Measurements from ENCODE around the gene MPZL3.

The MPZL3 gene

DNA sequence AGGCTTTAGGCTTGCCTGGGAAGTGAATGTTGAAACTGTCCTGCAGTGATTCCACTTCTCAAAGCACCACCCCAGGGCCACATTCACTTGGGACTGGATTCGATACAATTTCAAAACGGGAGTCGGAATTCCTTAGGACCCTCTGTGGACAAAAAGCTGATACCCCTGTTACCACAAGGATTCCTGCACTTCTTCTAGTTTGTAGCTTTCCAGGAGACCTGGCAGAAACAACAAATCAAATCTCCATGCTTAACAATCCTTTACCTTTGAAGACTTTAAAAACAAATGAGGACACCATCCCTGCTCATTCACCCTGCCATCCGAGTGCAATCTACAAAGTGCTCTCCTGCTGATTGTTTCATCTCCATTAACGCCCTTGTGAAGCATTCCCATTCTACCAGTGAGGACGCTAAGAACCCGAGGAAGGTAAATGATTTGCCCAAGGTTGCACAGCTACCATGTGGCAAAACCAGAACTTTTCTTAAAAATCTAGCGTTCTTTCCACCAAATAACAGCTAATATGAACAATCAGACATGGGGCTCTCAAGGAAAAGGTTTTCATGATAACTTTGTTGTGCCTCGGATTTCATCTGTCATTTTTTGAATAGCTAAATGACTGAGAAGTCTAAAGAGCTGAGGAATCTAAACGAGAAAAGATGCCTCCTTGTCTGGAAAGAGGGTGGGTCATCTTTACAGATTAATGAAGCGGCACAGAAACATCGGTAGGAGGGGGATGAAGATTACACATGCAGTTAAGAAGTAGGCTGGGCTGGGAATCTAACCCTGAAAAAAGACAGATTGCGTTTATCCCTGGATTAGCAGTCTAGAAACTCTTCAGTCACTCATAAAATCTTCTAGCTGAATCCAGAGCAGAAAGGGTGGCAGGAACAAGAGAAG lies 12.7 kb upstream of the MPZL3 start:
- DNase-seq = no peak

DNA sequence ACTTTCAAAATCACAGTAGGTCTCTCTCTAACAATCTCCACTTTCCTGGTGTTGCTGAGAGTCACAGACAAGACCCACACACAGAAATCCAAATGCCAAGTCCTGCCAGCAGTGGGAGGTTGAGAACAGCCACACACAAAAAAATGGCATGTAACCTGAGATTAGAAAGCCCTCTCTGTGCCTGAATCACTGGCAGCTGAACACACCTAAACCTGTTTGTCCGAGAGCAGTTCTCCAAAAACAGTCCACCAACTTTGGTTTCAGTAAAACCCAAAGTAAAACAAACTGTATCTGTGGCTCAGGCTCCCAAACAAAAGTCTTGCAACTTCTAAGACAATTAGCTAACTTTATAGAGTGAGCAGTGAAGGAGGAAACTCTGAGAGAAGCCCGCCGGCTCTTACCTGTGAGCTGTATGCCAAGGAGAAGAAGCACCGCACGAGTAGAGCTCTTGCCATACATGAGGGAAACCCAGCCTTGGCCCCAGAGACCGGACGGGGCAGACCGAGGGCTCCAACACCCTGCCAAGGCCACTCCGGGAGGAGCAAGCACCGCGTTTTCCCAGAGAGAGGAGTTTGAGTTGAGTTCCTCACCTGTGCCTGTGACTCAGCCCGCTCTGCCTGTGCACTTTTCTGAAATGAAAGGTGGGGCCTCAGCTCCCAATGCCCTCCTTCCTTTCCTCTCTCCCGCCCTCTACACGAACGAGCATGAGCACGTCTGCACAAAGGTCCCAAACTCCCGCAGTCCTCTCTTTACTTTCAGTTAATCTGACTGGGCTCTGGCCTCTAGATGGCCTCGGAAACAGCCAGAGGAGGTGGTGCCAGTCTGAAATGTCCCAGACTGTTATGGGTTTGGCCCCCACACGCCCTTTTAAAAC lies 11.8 kb upstream of the MPZL3 start, which contains the start of gene MPZL2:
Gene MPZL2, minus strand, starts transcription at position 603 of the 874 bp plus-strand sequence. Its CDS starts 144 bp downstream, at position 459.
- DNase-seq = no peak

DNA sequence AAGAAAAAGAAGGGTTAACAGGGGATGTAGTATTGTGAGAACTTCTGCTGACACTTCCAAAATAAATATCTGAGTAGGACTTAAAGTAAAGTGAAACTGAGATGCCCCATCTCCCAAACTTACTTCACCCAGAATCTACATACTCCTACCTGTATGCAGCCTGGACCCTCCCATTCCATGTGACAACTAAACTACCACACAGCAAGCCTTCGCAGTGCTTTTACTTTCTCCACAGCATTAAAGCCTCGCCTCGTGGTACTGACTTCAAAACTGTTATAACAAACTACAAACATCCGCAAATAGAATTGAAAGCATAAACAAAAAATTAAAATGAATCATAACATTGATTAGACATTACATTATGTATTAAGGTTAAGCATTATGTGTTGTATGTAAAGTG lies 10.9 kb upstream of the MPZL3 start:
- no peak for DNase-seq

DNA sequence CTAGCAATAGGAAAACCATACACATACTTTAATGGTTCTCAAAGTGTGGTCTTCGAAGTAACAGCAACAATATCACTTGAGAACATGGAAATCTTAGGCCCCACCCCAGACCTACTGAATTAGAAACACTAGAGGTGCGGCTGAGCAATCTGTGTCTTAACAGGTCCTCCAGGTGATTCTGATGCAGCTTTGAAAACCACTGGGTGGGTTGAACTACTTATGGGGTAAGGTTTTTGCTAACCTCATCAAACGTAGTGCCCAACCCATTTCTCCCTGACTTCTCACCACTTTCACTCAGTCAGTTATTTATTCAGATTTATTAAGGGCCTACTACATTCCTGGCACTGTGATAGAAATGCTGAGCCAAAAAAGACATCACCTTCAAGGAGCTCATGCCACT lies 8.2 kb upstream of the MPZL3 start:
- peak; percentile 34 for DNase-seq

DNA sequence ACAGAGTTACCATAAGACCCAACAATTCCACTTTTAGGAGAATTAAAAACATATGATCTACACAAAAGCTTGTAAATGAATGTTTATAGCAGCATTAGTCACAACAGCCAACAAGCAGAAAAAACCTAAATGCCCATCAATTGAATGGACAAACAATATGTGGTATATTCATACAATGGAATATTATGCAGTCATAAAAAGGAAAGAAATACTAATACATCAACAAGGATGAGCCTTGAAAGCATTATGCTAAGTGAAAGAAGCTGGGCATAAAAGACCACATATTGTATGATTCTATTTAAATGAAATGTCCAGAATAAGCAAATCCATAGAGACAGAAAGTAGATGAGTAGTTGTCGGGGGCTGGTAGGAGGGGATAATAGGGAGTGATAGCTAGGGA lies 7.0 kb upstream of the MPZL3 start:
- DNase-seq = no peak

DNA sequence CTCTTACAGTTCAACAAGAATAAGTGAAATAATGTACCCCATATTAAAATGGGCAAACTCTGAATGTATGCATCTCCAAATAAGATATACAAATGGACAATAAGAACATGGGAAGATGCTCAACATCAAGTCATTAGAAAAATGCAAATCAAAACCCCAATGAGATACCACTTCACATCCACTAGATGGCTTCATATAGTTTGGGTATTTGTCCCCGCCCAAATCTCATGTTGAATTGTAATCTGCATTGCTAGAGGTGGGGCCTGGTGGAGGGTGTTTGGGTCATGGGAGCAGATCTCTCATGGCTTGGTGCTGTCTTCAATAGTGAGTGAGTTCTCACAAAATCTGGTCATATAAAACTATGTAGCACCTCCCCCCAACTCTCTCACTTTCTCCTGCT lies 6.2 kb upstream of the MPZL3 start:
- DNase-seq = no peak

DNA sequence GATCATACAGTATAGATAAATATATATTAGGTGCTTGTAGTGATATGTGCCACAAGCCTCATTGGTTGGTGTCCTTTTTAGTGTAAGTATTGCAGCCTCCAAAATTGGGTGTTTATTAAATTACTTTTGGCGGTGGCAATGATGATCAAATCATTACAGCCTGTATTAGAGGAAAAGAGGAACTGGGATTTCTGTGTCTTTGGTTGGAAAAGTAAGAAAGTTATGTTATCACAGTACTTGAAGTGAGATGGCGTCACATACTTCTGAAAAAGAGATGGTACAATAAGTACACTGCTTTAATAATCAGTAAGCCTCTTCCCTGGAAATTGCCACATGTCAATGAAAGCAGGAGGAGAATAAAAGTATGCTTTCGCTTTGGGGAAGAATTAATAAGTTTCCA lies 523 bp upstream of the MPZL3 start:
- no peak for DNase-seq

DNA sequence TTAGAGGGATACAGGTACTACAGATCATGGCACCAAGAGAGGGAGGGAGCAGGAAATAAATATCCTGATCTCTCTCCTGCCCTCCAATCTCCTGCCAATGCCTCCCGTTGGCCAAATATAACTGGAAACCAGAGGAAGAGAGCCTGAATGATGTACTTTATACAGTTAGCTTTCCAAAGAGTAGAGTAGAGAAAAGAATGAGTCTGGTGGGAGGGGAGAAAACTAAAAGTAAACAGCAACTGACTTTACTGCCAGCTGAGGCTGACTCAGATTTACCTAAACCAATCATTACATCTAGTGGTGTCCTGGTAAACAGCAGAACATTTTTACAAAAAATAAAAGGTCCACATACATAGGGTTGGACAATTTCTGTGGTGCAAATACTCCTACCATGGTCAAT lies 5.1 kb downstream of the MPZL3 start:
- DNase-seq = no peak

DNA sequence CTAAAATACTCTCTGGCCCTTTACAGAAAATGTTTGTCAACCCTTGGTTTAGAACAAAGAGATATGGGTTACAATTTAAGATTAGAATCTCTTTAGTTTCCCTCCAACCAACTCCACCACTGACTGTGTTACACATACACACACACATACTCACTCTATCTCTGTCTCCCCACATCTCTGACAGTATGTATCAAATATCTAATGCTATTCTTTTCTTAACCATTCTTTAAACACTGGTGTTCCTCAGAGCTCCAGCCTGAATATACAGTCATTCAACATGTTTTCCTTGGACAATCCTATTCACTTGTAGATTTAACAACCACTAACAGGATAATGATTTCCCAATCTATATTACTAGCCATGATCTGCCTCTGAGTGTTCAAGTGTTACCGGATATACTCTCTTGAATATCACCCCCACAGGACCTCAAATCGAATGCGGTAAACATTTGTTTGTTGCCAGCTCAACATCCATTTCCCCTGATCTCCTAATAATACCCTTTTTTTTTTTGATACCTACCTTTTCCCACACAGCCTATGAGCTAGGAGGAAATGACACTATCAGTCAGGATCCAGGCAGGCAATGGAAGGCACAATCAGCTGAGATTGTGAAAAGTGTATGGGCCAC lies 6.1 kb downstream of the MPZL3 start:
- DNase-seq = no peak

DNA sequence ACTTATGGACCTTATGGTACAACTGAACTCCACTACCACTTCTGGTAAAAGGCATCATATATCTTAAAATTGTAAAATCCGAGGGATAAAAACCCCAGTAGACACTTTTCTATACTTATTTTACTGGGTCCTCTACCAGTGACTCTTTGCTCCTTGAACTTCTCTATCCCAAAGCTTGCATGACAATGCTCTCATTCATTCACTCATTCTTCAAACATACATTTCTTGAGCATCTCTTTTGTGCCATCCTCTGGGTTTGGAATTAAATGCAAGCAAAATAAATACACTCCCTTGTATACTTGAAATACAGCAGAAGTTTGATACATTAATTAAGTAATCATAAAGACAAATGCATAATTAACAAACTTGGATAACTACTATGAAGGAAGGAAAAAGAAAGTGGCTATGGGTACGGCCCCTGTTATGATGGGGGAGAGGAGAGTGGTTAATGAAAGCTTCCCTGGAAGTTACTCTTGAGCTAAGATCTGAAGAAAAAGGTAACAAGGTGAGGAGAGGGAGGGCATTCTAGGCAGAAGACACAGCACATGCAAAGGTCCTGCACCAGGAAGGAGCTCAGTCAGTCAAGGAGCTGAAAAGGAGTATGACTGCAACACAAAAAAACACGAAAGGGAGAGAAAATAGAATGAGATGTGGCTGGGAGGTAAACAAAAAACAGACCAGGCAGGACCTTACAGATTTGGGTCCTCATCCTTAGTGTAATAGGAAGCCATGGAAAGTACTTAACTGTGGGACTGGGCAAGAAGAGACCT lies 8.0 kb downstream of the MPZL3 start:
- no peak for DNase-seq

DNA sequence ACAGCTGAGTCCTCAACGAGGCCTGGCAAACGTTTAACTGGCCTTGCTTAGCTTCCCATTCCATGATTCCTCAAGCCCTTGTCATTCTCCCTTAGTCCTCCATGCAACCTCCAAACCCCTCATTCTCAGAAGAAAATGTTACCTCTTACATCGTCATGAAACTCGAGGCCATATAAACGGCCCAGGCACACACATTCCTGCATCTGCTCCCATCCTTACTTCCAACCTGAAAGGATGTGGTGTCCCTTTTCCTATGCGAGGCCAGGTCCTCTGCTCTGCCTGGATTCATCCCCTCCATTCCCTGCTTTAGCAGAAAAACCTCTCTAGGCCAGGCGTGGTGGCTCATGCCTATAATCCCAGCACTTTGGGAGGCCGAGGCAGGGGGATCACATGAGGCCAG lies 9.0 kb downstream of the MPZL3 start:
- DNase-seq = no peak

DNA sequence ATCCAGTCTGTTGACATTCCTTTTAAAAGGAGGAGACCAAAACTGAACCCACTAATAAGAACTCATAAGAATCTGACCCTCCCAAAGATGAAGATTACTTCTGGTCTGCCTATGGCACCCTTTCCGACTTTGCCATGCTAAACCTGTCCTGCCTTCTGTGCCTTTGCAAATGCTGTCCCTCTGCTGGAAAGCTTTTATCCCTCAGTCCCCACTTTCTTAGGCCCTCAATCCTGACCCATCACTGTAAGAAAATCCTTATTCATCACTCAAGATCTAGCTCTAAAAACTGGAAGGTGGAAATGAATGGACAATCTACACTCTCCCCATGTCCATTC lies 10.4 kb downstream of the MPZL3 start:
- no peak for DNase-seq

DNA sequence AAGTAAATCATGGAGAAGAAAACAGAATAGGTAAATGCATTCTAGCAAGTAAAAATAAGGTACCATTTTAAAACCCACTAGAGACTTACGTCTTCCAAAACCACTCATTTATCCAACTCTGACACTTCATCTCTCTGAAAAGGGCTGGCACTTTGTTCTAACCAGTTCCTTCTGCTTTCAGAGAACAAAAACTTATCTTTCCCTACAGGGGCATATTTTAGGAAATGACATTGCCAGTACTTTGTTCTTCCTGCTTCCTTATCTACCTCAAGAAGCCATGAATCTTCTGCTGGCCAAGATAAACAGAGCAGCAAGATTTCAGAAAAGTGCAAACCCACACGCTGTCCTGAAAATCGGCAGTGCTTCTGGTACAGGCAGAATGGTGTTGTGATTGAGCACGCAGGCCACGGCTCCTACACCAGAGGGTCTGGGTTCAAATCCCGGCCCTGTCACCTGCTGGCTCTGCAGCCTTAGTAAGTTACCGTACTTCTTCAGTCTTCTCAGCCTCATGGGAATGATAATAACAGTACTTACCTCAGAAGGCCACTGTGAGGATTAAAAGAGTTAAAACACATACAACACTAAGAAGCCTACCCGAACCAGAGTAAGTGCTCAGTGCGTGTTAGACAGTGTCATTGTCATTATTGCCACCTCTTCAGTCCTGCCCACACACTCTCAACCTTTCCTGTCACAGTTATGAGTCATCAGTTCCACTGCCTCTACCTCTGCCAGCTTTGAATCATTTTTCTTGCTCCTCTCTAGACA lies 11.0 kb downstream of the MPZL3 start:
- DNase-seq = peak; percentile 78

DNA sequence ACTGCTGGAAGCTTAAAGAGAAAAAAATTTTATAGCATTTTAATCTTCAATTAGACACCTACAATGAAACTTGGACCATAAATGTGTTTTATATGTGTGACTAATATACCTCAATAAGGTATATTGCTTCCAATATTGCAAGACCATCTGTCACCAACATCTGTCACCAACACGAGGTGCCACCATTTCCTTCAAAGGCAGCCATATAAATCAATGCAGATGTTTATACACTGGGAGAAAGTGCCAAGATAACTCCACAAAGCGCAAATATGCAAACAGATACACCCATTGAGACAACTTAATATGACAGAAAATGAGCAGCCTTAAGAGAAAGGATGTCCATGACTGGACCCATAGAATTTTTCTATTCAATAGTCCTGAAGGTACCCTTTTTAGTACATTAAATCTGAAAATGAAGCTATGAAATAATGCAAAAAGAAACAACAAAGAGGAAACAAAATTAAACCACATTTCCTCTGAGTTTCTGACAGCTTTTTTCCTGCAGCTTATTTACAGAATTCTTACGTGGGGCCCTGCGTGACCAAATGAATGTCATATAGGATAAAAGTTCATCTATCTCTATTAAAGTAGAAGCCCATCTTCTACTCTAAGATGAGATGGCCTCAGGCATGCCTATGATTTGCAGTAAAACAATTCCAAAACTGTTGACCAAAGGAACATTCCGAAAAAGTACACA lies 12.5 kb downstream of the MPZL3 start:
- DNase-seq = no peak

DNA sequence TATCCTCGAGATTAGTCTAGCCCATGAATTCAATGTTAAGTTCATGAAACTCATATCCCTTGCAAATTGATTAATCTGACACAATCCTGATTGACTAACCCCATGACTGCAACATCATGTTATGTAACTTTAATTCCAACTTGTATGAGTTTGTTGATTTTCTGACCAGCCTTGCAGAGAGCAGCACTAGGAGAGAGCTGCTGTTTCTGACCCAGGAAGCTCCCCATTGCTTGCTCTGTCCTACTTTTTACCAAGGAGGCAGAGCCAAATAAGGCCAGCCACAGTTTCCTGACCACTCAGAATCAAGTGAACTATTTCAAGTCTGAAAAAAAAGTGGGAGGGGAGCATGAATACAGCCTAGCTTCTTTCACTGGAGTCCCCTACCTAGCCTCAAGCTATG lies 13.2 kb downstream of the MPZL3 start:
- no peak for DNase-seq

DNA sequence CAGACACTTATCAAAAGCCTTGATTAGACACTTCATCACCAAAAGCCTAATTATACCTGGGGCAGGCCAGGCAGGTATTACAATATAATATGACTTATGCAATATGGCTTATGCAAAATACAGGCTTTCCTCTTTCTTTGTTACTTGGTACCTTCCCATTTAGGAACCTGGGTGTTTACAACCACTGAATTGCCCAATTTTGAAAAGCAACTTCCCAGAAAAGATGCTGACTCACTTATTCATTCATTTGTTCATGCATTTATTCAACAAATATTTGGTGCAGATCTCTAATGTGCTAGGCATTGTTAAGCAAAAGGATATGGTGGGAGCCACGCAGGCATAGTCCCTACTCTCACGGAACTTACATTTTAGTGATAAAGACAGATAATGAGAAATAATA lies 13.7 kb downstream of the MPZL3 start:
- no peak for DNase-seq

DNA sequence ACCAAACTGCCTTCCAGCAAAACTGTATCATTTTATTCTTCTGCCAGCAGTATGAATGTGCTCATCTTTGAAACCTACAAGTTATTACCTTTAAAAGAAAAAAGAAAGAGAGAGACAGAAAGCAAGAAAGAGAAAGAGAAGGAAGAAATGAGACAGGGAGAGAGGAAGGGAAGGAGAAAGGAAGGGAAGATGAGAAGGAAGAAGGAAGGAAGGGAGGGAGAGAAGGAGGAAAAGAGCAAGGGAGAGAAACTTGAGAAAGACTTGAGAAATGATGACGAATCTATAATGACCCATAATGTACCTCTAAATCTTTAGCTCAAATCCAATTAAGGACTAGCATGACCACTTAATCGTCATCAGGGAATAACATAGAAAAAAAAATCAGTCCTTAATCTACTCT lies 16.0 kb downstream of the MPZL3 start:
- DNase-seq = no peak

DNA sequence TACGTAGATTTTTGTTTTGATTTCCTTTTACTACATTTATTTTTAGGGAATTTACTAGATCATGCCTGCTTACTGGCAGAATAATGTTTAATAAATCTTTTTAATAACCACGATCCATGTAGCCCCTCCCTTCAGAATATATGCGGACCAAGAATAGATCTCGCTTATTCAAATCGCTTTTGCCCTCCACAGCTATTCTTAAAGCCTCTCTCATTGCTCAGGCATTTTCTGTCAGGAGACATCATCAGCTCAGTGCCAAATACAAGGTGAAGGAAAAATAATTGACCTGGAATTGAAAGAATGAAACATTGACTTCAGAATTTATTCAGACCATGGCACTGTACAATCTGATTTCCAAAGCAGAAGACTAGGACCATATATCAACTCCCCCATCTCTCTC lies 17.3 kb downstream of the MPZL3 start:
- DNase-seq = no peak

DNA sequence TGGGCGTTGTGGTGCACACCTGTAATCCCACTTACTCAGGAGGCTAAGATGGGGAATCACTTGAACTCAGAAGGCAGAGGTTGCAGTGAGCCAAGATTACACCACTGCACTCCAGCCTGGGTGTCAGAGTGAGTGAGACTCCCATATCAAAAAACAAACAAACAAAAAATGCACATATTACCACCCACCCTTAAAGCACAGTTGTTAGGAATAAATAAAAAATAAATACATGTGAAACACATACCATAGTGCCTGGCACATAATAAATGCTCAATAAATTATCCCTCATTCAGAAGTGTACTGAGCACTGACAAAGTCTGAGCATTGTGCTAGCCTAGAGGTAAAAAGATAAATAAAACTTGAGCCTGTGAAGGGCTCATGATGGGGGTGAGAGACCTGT lies 18.3 kb downstream of the MPZL3 start:
- no peak for DNase-seq

DNA sequence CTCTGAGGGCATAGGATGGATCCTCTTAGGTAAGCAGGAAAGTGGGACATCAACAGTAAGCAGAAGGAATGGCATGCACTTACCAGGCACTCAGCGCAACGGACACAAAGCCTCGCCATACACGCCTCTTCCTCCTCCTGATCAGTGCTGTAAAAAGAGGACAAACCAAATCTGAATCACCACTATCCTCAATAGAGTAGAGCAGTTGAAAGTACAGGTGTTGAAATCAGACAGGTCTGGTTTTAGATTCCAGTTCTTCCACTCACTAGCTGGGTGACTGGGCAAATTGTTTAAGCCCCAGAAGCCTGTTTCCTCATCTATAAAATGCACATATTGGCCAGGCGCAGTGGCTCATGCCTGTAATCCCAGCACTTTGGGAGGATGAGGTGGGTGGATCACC lies 18.8 kb downstream of the MPZL3 start:
- no peak for DNase-seq

DNA sequence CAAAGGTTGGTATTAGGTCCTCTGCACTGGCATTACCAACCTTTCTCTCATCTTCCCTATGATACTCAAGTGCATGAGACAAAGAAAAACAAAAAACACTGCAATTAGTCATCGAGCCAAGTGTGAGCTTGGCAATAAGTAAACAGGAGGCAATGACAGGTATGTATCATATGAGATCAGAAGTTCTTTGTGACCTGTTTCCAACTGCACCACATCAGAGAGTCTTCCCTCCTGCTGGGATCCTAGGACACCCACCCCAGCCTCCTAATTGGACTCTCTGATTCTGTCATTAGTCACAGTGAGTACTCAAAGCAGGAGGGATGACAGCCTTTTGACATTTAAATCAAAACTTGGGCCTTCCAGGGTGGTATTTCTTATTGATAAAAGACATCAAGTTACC lies 19.5 kb downstream of the MPZL3 start:
- DNase-seq = no peak

All from CD4-positive, alpha-beta T cell treated with Interleukin-10 for 1 hour (primary cell).